ENCODE data around the gene LRP5.

DNA sequence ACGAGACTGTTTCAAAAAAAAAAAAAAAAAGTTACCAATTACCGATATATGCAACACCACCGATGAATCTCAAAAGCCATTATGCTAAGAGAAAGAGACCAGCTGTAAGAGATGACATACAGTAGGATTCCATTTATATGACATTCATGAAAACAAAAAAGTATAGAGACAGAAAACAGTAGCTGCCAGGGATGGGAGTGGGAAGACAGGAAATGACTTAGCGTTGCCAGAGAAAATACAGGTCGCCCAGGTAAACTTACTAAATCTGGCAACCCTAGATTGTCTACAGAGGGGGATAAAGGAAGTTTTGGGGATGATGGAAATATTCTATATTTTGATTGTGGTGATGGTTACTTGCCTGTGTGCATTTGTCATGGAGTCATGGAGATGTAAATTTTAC is 32.7 kb upstream of the LRP5 start:
- TF ChIP-seq, protein P1, sequence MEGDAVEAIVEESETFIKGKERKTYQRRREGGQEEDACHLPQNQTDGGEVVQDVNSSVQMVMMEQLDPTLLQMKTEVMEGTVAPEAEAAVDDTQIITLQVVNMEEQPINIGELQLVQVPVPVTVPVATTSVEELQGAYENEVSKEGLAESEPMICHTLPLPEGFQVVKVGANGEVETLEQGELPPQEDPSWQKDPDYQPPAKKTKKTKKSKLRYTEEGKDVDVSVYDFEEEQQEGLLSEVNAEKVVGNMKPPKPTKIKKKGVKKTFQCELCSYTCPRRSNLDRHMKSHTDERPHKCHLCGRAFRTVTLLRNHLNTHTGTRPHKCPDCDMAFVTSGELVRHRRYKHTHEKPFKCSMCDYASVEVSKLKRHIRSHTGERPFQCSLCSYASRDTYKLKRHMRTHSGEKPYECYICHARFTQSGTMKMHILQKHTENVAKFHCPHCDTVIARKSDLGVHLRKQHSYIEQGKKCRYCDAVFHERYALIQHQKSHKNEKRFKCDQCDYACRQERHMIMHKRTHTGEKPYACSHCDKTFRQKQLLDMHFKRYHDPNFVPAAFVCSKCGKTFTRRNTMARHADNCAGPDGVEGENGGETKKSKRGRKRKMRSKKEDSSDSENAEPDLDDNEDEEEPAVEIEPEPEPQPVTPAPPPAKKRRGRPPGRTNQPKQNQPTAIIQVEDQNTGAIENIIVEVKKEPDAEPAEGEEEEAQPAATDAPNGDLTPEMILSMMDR (IDR thresholded peaks at IDR 0.05) = no peak
- no peak for TF ChIP-seq POLR2AphosphoS5 (IDR thresholded peaks at IDR 0.05)
